Measurements from ENCODE around the gene MTERF1. TPM values are rescaled to one million over a fixed set of nuclear protein-coding genes. Genes with fewer than 3 reads are reported as not detected.

Gene MTERF1
- total RNA-seq, 1 experiment from 2014 or later = 19.8 TPM

DNA sequence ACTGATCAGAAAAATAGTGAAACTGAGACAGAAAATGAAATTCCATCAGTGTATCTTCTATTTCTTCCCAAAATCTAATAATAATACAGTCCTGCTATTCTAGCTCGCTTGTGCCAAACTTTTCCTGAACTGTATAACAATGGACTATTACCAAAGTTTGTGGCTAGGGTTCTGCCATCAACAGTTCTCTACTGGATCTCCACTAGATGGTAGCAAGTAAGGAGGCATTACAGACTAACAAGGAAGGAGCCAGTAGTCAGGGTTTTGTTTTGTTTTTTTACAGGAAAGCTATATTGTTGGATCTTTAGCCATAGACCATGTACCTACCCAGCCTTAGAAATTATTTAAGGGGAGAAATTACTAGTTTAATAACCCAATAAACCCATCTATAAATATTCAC, 10.8 kb downstream of the MTERF1 start:
- H2BK12ac ChIP-seq (ENCODE audit: insufficient read length, low read depth, low read length) = no peak overlapping the region
- H3K27me3 ChIP-seq (ENCODE audit: insufficient read depth, low read length) = no peaks in the 10 kb centered on the region
- no peak overlapping the region for H3K23ac ChIP-seq (ENCODE audit: insufficient read length, low read depth, low read length)
- no peak overlapping the region for H4K91ac ChIP-seq (ENCODE audit: insufficient read length, low read depth, low read length)
- H3K27ac Mint-ChIP-seq = no peak overlapping the region
- no peak overlapping the region for H4K5ac ChIP-seq (ENCODE audit: insufficient read length, low read depth, low read length)
- no peaks in the 10 kb centered on the region for H3K4me1 Mint-ChIP-seq
- H3K27me3 Mint-ChIP-seq (ENCODE audit: low read depth) = no peaks in the 10 kb centered on the region
- no peak overlapping the region for H2BK20ac ChIP-seq (ENCODE audit: low read depth, low read length, poor library complexity, severe bottlenecking)
- no peaks in the 10 kb centered on the region for H3K9me3 Mint-ChIP-seq
- H3K4me2 ChIP-seq (ENCODE audit: insufficient read depth, insufficient read length, low read length) = no peak overlapping the region
- TF ChIP-seq CTCF (conservative IDR thresholded peaks at IDR 0.05) = no peak
- H3K27ac ChIP-seq (ENCODE audit: insufficient read length, low read depth, low read length) = no peak overlapping the region
- H3K4me1 ChIP-seq (ENCODE audit: insufficient read depth, low read length) = no peaks in the 10 kb centered on the region
- H3K36me3 Mint-ChIP-seq (ENCODE audit: insufficient read depth in 1 of 3, low read depth in 3 of 3) = peaks cover 0 to 1% (median 0%) of the 10 kb centered on the region in 3 experiments; a peak in 3 of 7 replicates
- no peak overlapping the region for H2BK120ac ChIP-seq (ENCODE audit: low read depth, low read length, poor library complexity, severe bottlenecking)
- H3K14ac ChIP-seq (ENCODE audit: insufficient read depth, low read length) = no peak overlapping the region
- H4K20me1 ChIP-seq (ENCODE audit: control insufficient read depth, insufficient read depth, insufficient read length) = no peaks in the 10 kb centered on the region
- H3K79me1 ChIP-seq (ENCODE audit: insufficient read depth, low read depth, low read length, poor library complexity, severe bottlenecking) = no peaks in the 10 kb centered on the region
- H2AK5ac ChIP-seq (ENCODE audit: insufficient read length, low read length) = no peak overlapping the region
- H3K9me3 ChIP-seq (ENCODE audit: control insufficient read depth, low read depth, low read length) = no peaks in the 10 kb centered on the region
- no CpG with 5 or more reads among the region's 1 CpG for WGBS (ENCODE audit: extremely low coverage, insufficient read length, low lambda C conversion rate)
- no peak overlapping the region for H3K9ac ChIP-seq (ENCODE audit: extremely low read depth, insufficient read length, low read length)
- H3T11ph ChIP-seq (ENCODE audit: low read length) = no peak overlapping the region
- no peak overlapping the region for H2BK15ac ChIP-seq (ENCODE audit: low read depth, low read length)
- H2BK5ac ChIP-seq (ENCODE audit: insufficient read length, low read length) = no peak overlapping the region
- DNase-seq = no peak
- H3K4ac ChIP-seq (ENCODE audit: low read depth, low read length) = no peak overlapping the region
- H2AFZ ChIP-seq (ENCODE audit: low read length) = no peak overlapping the region
- no peak overlapping the region for H3K18ac ChIP-seq (ENCODE audit: insufficient read length, low read depth, low read length)
- no peaks in the 10 kb centered on the region for H3K79me2 ChIP-seq (ENCODE audit: insufficient read depth, low read length)
- H3K56ac ChIP-seq (ENCODE audit: insufficient read length, low read depth, low read length) = no peak overlapping the region
- no peak overlapping the region for H4K8ac ChIP-seq (replicated peaks; ENCODE audit: insufficient read length, low read depth, low read length)
- no peaks in the 10 kb centered on the region for H3K23me2 ChIP-seq (ENCODE audit: insufficient read length, low read depth, low read length, poor library complexity, severe bottlenecking)
- H3K4me3 Mint-ChIP-seq = no peak overlapping the region

Measured in H9 (cell line).